AG04450 (cell line): ENCODE measurements around the gene YIPF2. TPM values are rescaled to one million over a fixed set of nuclear protein-coding genes. Genes with fewer than 3 reads are reported as not detected.
A peak's percentile ranks its signal among the peaks of the same experiment; 100 is the strongest.

Source experiments
- CTCF ChIA-PET: fragments of 300-600, 350-600 bp; formaldehyde crosslinking; extraction: SDS; loops from one replicate; lab custom pipeline; 2022; ENCODE audit warnings: antibody characterized with exemption, inconsistent platforms; lab: Charles Lee
- POLR2A ChIA-PET: fragments of 350-600 bp; formaldehyde crosslinking; extraction: SDS; loops from one replicate; lab custom pipeline; 2021; ENCODE audit warnings: antibody characterized with exemption, inconsistent platforms; lab: Yijun Ruan, JAX
- DNase-seq: peaks from one replicate; pipeline ENCODE4 v3.0.0-alpha.2; 2011; ENCODE audit warnings: low read depth, low spot score
- H3K27ac ChIP-seq: one replicate; pipeline ENCODE4 v1.5.1; 2012; ENCODE audit warnings: low read depth, low read length, control low read depth
- H3K27me3 ChIP-seq: one replicate; pipeline ENCODE4 v1.6.0; 2012; ENCODE audit warnings: low read length; ENCODE audit not compliant: control insufficient read depth, insufficient read depth
- H3K4me3 ChIP-seq: 2 replicates; pipeline ENCODE4 v1.5.1; 2011; ENCODE audit warnings: mild to moderate bottlenecking, low read depth, low read length, control low read depth
- H3K9me3 ChIP-seq: 2 replicates; pipeline ENCODE4 v1.5.1; 2012; ENCODE audit warnings: low read length; ENCODE audit not compliant: control insufficient read depth, insufficient read depth
- CTCF ChIP-seq: IDR thresholded peaks from 2 replicates; pipeline ENCODE4 v1.5.1; 2011; ENCODE audit warnings: low read depth, low read length, control low read depth, inconsistent platforms
- polyA plus RNA-seq: library from polyadenylated mRNA; depleted of rRNA; stranded (reverse); fragments of >200 nt; gene quantifications from 2 replicates; pipeline ENCODE4 v1.2.3, GENCODE V29; 2011; rRNA removed

Gene YIPF2
- polyA plus RNA-seq, 1 experiment, result 35.1 TPM

- H3K4me3 ChIP-seq, result peak overlapping the region; percentile 84
- no peaks in the 10 kb centered on the region for H3K27me3 ChIP-seq
- CTCF ChIA-PET, result interaction anchor here (0.5 to 3.3 kb wide), 13 partner anchors 8 to 168 kb away, joined by 3 to 23 read pairs (median 9); partner anchors contain the start of gene DNM2
- POLR2A ChIA-PET, result interaction anchor here (0.5 to 0.6 kb wide), 2 partner anchors 22 to 82 kb away, joined by 4 to 6 read pairs; no protein-coding TSS in a partner anchor
- peak overlapping the region; percentile 47 for H3K27ac ChIP-seq
- no peak for DNase-seq
- no peak for TF ChIP-seq CTCF
- no peaks in the 10 kb centered on the region for H3K9me3 ChIP-seq
Observed at GRCh38 chr19:10872546-10873107, 55.8 kb downstream of the YIPF2 start.

Other genes starting within 250 kb of the YIPF2 start
- gene QTRT1, start 227.2 kb downstream of the YIPF2 start, polyA plus RNA-seq, result 19.5 and 25.3 TPM in 2 replicates
- gene DNM2, start 210.6 kb downstream of the YIPF2 start, polyA plus RNA-seq, result 36.9 and 49.1 TPM in 2 replicates
- gene TMED1, start 92.4 kb downstream of the YIPF2 start, polyA plus RNA-seq, result 42.4 and 48.4 TPM in 2 replicates
- gene C19orf38, start 80.2 kb downstream of the YIPF2 start, polyA plus RNA-seq, result 0.45 and 0.67 TPM in 2 replicates
- 23.5 and 26.0 TPM in 2 replicates for gene CARM1, start 57.1 kb downstream of the YIPF2 start, polyA plus RNA-seq
- 7.4 and 7.5 TPM in 2 replicates for gene TIMM29, start 172 bp upstream of the YIPF2 start, polyA plus RNA-seq
- 41.6 and 63.5 TPM in 2 replicates for gene SMARCA4, start 32.4 kb upstream of the YIPF2 start, polyA plus RNA-seq
- gene LDLR, start 160.8 kb upstream of the YIPF2 start, polyA plus RNA-seq, result 49.6 and 59.7 TPM in 2 replicates
- gene SPC24, start 227.1 kb upstream of the YIPF2 start, polyA plus RNA-seq, result 6.0 and 7.4 TPM in 2 replicates